Measurements from ENCODE around the gene B4GAT1. TPM values are rescaled to one million over a fixed set of nuclear protein-coding genes. Genes with fewer than 3 reads are reported as not detected.
A peak's percentile ranks its signal among the peaks of the same experiment; 100 is the strongest.

B4GAT1 gene
- total and polyA plus RNA-seq, 2 of the 13 experiments (the other 11 are each of a cell fraction or from before 2014, with no cell fraction given), result 40.4 to 109 TPM

- TF ChIP-seq BCLAF1 (IDR thresholded peaks at IDR 0.05) (no peak), KLF15 (CRISPR knock-in tag; IDR thresholded peaks at IDR 0.05; ENCODE audit: borderline replicate concordance) (no peak), TOPORS (CRISPR knock-in tag; IDR thresholded peaks at IDR 0.05) (no peak), LCORL (IDR thresholded peaks at IDR 0.05) (no peak), LCORL (CRISPR knock-in tag; IDR thresholded peaks at IDR 0.05) (peak; percentile 79), ZNF670 (CRISPR knock-in tag; IDR thresholded peaks at IDR 0.05; ENCODE audit: borderline replicate concordance) (no peak), ARNT (IDR thresholded peaks at IDR 0.05) (no peak), ARID2 (CRISPR knock-in tag; IDR thresholded peaks at IDR 0.05; ENCODE audit: borderline replicate concordance) (no peak), ZNF234 (CRISPR knock-in tag; conservative IDR thresholded peaks at IDR 0.05) (no peak), EP300 (IDR thresholded peaks at IDR 0.05; ENCODE audit: low read depth in 2 of 2, low read length in 2 of 2) (no peak), EP300 (CRISPR knock-in tag; IDR thresholded peaks at IDR 0.05; ENCODE audit: borderline replicate concordance) (no peak), ZNF747 (CRISPR knock-in tag; IDR thresholded peaks at IDR 0.05; ENCODE audit: borderline replicate concordance) (no peak), GTF2F1 (IDR thresholded peaks at IDR 0.05; ENCODE audit: low read length) (no peak), PAX8 (CRISPR knock-in tag; IDR thresholded peaks at IDR 0.05; ENCODE audit: borderline replicate concordance) (no peak), ARNTL (CRISPR knock-in tag; IDR thresholded peaks at IDR 0.05) (no peak), HNF4G (IDR thresholded peaks at IDR 0.05; ENCODE audit: borderline replicate concordance, low read depth, low read length) (peak; percentile 65; the same call in 1 of the 2 replicates), HNF4G (CRISPR knock-in tag; IDR thresholded peaks at IDR 0.05; ENCODE audit: borderline replicate concordance, low read depth) (no peak), ZHX2 (IDR thresholded peaks at IDR 0.05; ENCODE audit: low read depth) (no peak), ZHX2 (CRISPR knock-in tag; IDR thresholded peaks at IDR 0.05; ENCODE audit: borderline replicate concordance) (no peak)
Measured at GRCh38 chr11:66313321-66314185, 33.9 kb downstream of the B4GAT1 start (continued).
